Peyer's patch (tissue), 4 donors: Measurements from ENCODE around the gene PNKP. TPM values are rescaled to one million over a fixed set of nuclear protein-coding genes. Genes with fewer than 3 reads are reported as not detected.

Experiments used
- DNase-seq, 3 donors: peaks; one replicate each; pipeline ENCODE4 v3.0.0-alpha.2; 2017 to 2019
- H3K27ac ChIP-seq, 4 donors: fragments of 200-600 bp; sonication (generic); one replicate each; pipeline ENCODE4 v1.5.1; 2016 to 2019
- H3K27me3 ChIP-seq, 2 donors: fragments of 200-600 bp; sonication (generic); one replicate each; pipeline ENCODE4 v1.5.1; 2019
- H3K36me3 ChIP-seq, 3 donors: fragments of 200-600 bp; sonication (generic); one replicate each; pipeline ENCODE4 v1.5.1; 2016 to 2019
- H3K4me1 ChIP-seq, 4 donors: fragments of 200-600 bp; sonication (generic); one replicate each; pipeline ENCODE4 v1.5.1; 2016 to 2019
- H3K4me3 ChIP-seq, 4 donors: fragments of 200-600 bp; sonication (generic); 1 replicate in 3 of 4; 2 replicates in 1 of 4; pipeline ENCODE4 v1.5.1; 2016 to 2019; ENCODE audit warnings: mild to moderate bottlenecking in 1 of 4
- H3K9me3 ChIP-seq, 4 donors: fragments of 200-600 bp; sonication (generic); one replicate each; pipeline ENCODE4 v1.5.1; 2016 to 2019; ENCODE audit warnings: mild to moderate bottlenecking in 1 of 4
- CTCF ChIP-seq, 6 experiments: fragments of 450-650 bp in 4 of 6; fragments of 200-600 bp in 2 of 6; sonication (generic) in 1 of 6; IDR thresholded peaks; one replicate each; pipeline ENCODE4 v1.5.1; 2017 to 2019; ENCODE audit warnings: antibody characterized with exemption in 6 of 6, mild to moderate bottlenecking in 3 of 6, moderate library complexity in 1 of 6
- POLR2A ChIP-seq, 2 donors: fragments of 450-650 bp; IDR thresholded peaks; one replicate each; pipeline ENCODE4 v1.5.1; 2017; ENCODE audit warnings: antibody characterized with exemption in 2 of 2, mild to moderate bottlenecking in 2 of 2, moderate library complexity in 2 of 2
- total RNA-seq, 4 donors: library from RNA; depleted of rRNA; stranded (reverse); fragments of >200 nt; gene quantifications; one replicate each; pipeline ENCODE4 v1.1.0, GENCODE V29; 2016

PNKP gene
- total RNA-seq, 4 donors from 2014 or later = 58.7 to 235 (median 118) TPM

GRCh38 chr19:49910179-49910578, 42.8 kb upstream of the PNKP start:
- peak overlapping the region in 1 of 4 donors; percentile 25 for H3K27ac ChIP-seq
- H3K36me3 ChIP-seq = peaks cover 0 to 48% (median 0%) of the 10 kb centered on the region in 3 donors

GRCh38 chr19:49908480-49909420, 41.4 kb upstream of the PNKP start:
- H3K27me3 ChIP-seq = no peaks in the 10 kb centered on the region
- no peak for DNase-seq
- peaks cover 0 to 15% (median 7%) of the 10 kb centered on the region in 4 donors for H3K4me1 ChIP-seq
- no peak overlapping the region for H3K4me3 ChIP-seq
- H3K9me3 ChIP-seq = no peaks in the 10 kb centered on the region
- H3K27ac ChIP-seq = peak overlapping the region in 1 of 4 donors; percentile 3
- no peak for TF ChIP-seq POLR2A (IDR thresholded peaks at IDR 0.05)
- TF ChIP-seq CTCF (IDR thresholded peaks at IDR 0.05) = no peak
- H3K36me3 ChIP-seq = peaks cover 0 to 36% (median 0%) of the 10 kb centered on the region in 3 donors

More at GRCh38 chr19:49910179-49910578, 42.8 kb upstream of the PNKP start:
- H3K4me1 ChIP-seq = peaks cover 0 to 15% (median 7%) of the 10 kb centered on the region in 4 donors
- H3K27me3 ChIP-seq = no peaks in the 10 kb centered on the region
- no peak for DNase-seq
- H3K9me3 ChIP-seq = no peaks in the 10 kb centered on the region
- no peak overlapping the region for H3K4me3 ChIP-seq
- TF ChIP-seq POLR2A (IDR thresholded peaks at IDR 0.05) (no peak), CTCF (IDR thresholded peaks at IDR 0.05) (no peak)

- peaks cover 0 to 15% (median 7%) of the 10 kb centered on the region in 4 donors for H3K4me1 ChIP-seq
- H3K4me3 ChIP-seq = no peak overlapping the region
- peaks cover 0 to 30% (median 0%) of the 10 kb centered on the region in 3 donors for H3K36me3 ChIP-seq
- DNase-seq = peak in 1 of 3 donors; percentile 74
- H3K27ac ChIP-seq = peak overlapping the region in 1 of 4 donors; percentile 3
- H3K27me3 ChIP-seq = no peaks in the 10 kb centered on the region
- TF ChIP-seq POLR2A (IDR thresholded peaks at IDR 0.05) (no peak), CTCF (IDR thresholded peaks at IDR 0.05) (no peak)
- no peaks in the 10 kb centered on the region for H3K9me3 ChIP-seq
These were observed 40.5 kb upstream of the PNKP start for GRCh38 chr19:49907745-49908446.

- Histone ChIP-seq H3K36me3 (peaks cover 0 to 30% (median 0%) of the 10 kb centered on the region in 3 donors), H3K4me3 (no peak overlapping the region), H3K27ac (no peak overlapping the region), H3K4me1 (peaks cover 0 to 15% (median 7%) of the 10 kb centered on the region in 4 donors), H3K27me3 (no peaks in the 10 kb centered on the region), H3K9me3 (no peaks in the 10 kb centered on the region)
- no peak for DNase-seq
- TF ChIP-seq POLR2A (IDR thresholded peaks at IDR 0.05) (no peak), CTCF (IDR thresholded peaks at IDR 0.05) (no peak)
These were observed 39.6 kb upstream of the PNKP start for GRCh38 chr19:49906879-49907564.

- Histone ChIP-seq H3K4me1 (peaks cover 0 to 11% (median 2%) of the 10 kb centered on the region in 4 donors), H3K27ac (no peak overlapping the region), H3K9me3 (no peaks in the 10 kb centered on the region), H3K4me3 (no peak overlapping the region), H3K36me3 (peaks cover 0 to 26% (median 0%) of the 10 kb centered on the region in 3 donors), H3K27me3 (no peaks in the 10 kb centered on the region)
- no peak for DNase-seq
- no peak for TF ChIP-seq POLR2A (IDR thresholded peaks at IDR 0.05)
- TF ChIP-seq CTCF (IDR thresholded peaks at IDR 0.05) = no peak
These were observed 36.8 kb upstream of the PNKP start for GRCh38 chr19:49904136-49904535.
